ENCODE data around the gene IQSEC1. TPM values are rescaled to one million over a fixed set of nuclear protein-coding genes. Genes with fewer than 3 reads are reported as not detected.

The IQSEC1 gene
- total and polyA plus RNA-seq, 2 of the 8 experiments (the other 6 are each of a cell fraction or from before 2014, with no cell fraction given), result 6.8 to 28.8 TPM

GRCh38 chr3:13015286-13016082 is 57.7 kb downstream of the IQSEC1 start:
- Histone ChIP-seq H2BK15ac (ENCODE audit: low read length) (no peak overlapping the region), H2BK5ac (ENCODE audit: low read depth, low read length) (no peak overlapping the region), H3K36me3 (ENCODE audit: control insufficient read depth in 2 of 4, insufficient read depth in 4 of 4, low read length in 3 of 4) (no peaks in the 10 kb centered on the region), H3K27ac (ENCODE audit: low read depth, low read length) (no peak overlapping the region), H4K20me1 (replicated peaks in 1 of 2; ENCODE audit: control insufficient read depth in 1 of 2, insufficient read depth in 2 of 2, low read length in 2 of 2) (no peaks in the 10 kb centered on the region), H3K18ac (ENCODE audit: extremely low read depth, low read length) (no peak overlapping the region), H3K4me1 (replicated peaks in 1 of 4; ENCODE audit: control insufficient read depth in 3 of 4, insufficient read depth in 4 of 4, low read length in 3 of 4) (peaks cover 14 to 45% (median 32%) of the 10 kb centered on the region in 4 experiments), H3K56ac (replicated peaks; ENCODE audit: insufficient read length, low read depth, low read length) (no peak overlapping the region), H3K23me2 (ENCODE audit: low read depth, low read length) (peaks cover 6% of the 10 kb centered on the region), H3K23ac (ENCODE audit: insufficient read length) (no peak overlapping the region), H2AFZ (ENCODE audit: low read length) (no peak overlapping the region), H2BK120ac (replicated peaks; ENCODE audit: low read depth, low read length) (no peak overlapping the region), H2AK5ac (ENCODE audit: low read depth, low read length) (no peak overlapping the region), H3K14ac (ENCODE audit: insufficient read length) (no peak overlapping the region), H3K27me3 (replicated peaks in 1 of 4; ENCODE audit: control insufficient read depth in 3 of 4, extremely low read depth in 1 of 4, insufficient read depth in 3 of 4, low read length in 3 of 4) (peaks cover 0 to 4% (median 0%) of the 10 kb centered on the region in 4 experiments; a peak in 3 of 7 replicates), H3K9me3 (ENCODE audit: insufficient read depth in 2 of 2, low read depth in 1 of 2, low read length in 1 of 2) (no peaks in the 10 kb centered on the region), H3K4me3 (ENCODE audit: extremely low read depth in 1 of 4, insufficient read depth in 2 of 4, low read depth in 3 of 4, low read length in 4 of 4) (no peak overlapping the region), H4K91ac (replicated peaks; ENCODE audit: insufficient read length, low read length) (no peak overlapping the region), H3K9ac (replicated peaks in 1 of 4; ENCODE audit: extremely low read depth in 1 of 4, low read depth in 3 of 4, low read length in 3 of 4) (no peak overlapping the region), H4K8ac (ENCODE audit: extremely low read depth, insufficient read depth, low read length) (no peak overlapping the region), H2BK20ac (ENCODE audit: low read length) (no peak overlapping the region), H3K4ac (replicated peaks; ENCODE audit: insufficient read length, low read depth, low read length) (no peak overlapping the region), H2BK12ac (ENCODE audit: low read depth, low read length) (no peak overlapping the region), H3K79me1 (ENCODE audit: low read depth, low read length) (no peaks in the 10 kb centered on the region; the same call in 1 of the 2 replicates), H4K5ac (ENCODE audit: insufficient read length, low read depth, low read length) (no peak overlapping the region), H3K79me2 (ENCODE audit: control insufficient read depth in 1 of 2, insufficient read depth in 2 of 2, low read length in 2 of 2) (no peaks in the 10 kb centered on the region), H3K4me2 (ENCODE audit: insufficient read depth in 1 of 2, low read depth in 2 of 2, low read length in 2 of 2) (no peak overlapping the region)
- TF ChIP-seq USF2 (IDR thresholded peaks at IDR 0.05; ENCODE audit: low read length), result no peak
- no peak for TF ChIP-seq TEAD4 (IDR thresholded peaks at IDR 0.05; ENCODE audit: low read depth, low read length)
- TF ChIP-seq SIRT6 (IDR thresholded peaks at IDR 0.05; ENCODE audit: low read length), result no peak
- WGBS, 2 experiments (ENCODE audit: extremely low coverage in 1 of 2, insufficient coverage in 1 of 2, insufficient read length in 1 of 2, insufficient replicate concordance in 2 of 2, low coverage in 1 of 2, low lambda C conversion rate in 2 of 2, missing lambda C conversion rate in 1 of 2), result 86% methylated on average over 17 of the region's 18 CpGs; no CpG with 5 or more reads in 1 of the 2 experiments
- ChIA-PET POLR2A (ENCODE audit: partially characterized antibody) (interaction anchor here (1.6 kb wide), 1 partner anchor 11 kb away, joined by 5 read pairs; no protein-coding TSS in a partner anchor), CTCF (ENCODE audit: partially characterized antibody) (interaction anchor here (0.9 to 13.5 kb wide), 3 partner anchors 11 to 16 kb away, joined by 3 to 71 read pairs (median 3); no protein-coding TSS in a partner anchor)
- FAIRE-seq, result no peak
- DNase-seq (ENCODE audit: low read depth in 1 of 2, low spot score in 2 of 2), result no peak
